Osteocyte (in vitro differentiated cells): Measurements from ENCODE around the gene FCMR. TPM values are rescaled to one million over a fixed set of nuclear protein-coding genes. Genes with fewer than 3 reads are reported as not detected.
"Not testable (repeated sequence)": the region's sequence is repeated elsewhere in the genome, so short reads cannot be mapped to it uniquely, and the experiment has no call there.

Source experiments
- DNase-seq: peaks from one replicate; pipeline ENCODE4 v3.0.0; 2021; ENCODE audit warnings: mixed read lengths; ENCODE audit not compliant: unreplicated experiment; ENCODE audit errors: extremely low spot score
- H3K27ac Mint-ChIP-seq: one replicate; pipeline ENCODE4 v1.8.0; 2021; ENCODE audit warnings: mild to moderate bottlenecking, mixed read lengths; ENCODE audit not compliant: unreplicated experiment
- H3K27me3 Mint-ChIP-seq: one replicate; pipeline ENCODE4 v1.8.0; 2021; ENCODE audit warnings: mixed read lengths; ENCODE audit not compliant: unreplicated experiment
- H3K36me3 Mint-ChIP-seq: one replicate; pipeline ENCODE4 v1.8.0; 2021; ENCODE audit warnings: mixed read lengths; ENCODE audit not compliant: unreplicated experiment
- H3K4me1 Mint-ChIP-seq: one replicate; pipeline ENCODE4 v1.8.0; 2021; ENCODE audit warnings: mixed read lengths; ENCODE audit not compliant: unreplicated experiment
- H3K4me3 Mint-ChIP-seq: one replicate; pipeline ENCODE4 v1.8.0; 2021; ENCODE audit warnings: mild to moderate bottlenecking, moderate library complexity, mixed read lengths; ENCODE audit not compliant: unreplicated experiment
- H3K9me3 Mint-ChIP-seq: one replicate; pipeline ENCODE4 v1.8.0; 2021; ENCODE audit warnings: mixed read lengths; ENCODE audit not compliant: unreplicated experiment
- total RNA-seq: library from RNA; stranded (reverse); gene quantifications from 2 replicates; pipeline ENCODE4 v1.2.1, GENCODE V29; 2021
- TF ChIP-seq, protein P1 (sequence below): fragments of 200-600 bp; sonication (generic); IDR thresholded peaks from 2 replicates; pipeline ENCODE4 v1.5.0; 2021; ENCODE audit warnings: antibody characterized with exemption, mild to moderate bottlenecking, moderate library complexity

FCMR gene
- total RNA-seq, 1 donor from 2014 or later, result not detected

DNA sequence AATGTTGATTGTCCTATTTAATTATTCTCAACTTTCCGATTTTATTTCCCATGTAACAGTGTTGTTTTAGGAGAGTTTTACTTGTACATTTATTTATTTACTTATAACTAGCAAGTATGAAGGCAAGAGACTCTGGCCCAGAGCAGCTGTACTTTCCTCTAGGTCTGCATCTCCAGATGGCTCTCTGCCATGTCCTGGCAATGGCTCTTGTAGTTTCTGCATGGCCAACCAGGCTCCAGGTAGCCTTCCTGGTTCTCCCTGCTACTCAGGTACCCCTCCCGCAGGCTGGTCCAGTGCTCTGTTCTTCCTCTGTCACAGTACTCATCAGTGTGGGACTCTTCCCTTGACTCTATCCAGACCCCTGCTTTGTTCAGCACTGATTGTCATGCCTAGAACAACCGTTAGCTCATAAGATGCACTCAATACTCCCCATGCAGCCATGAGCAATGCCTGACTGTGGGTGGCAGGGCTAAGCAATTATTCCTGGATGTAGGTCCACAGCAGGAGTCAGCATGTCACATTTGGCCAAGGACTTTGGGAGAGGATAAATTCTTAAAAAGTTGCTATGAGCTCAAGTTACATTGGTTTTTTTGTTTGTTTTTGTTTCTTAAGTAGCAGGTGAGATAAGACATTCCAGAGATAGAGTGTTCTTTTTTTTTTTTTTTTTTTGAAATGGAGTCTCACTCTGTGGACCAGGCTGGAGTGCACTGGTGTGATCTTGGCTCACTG lies 67.2 kb downstream of the FCMR start:
- no peaks in the 10 kb centered on the region for H3K36me3 Mint-ChIP-seq
- H3K27me3 Mint-ChIP-seq, result peaks cover 32% of the 10 kb centered on the region
- no peak overlapping the region for H3K4me3 Mint-ChIP-seq
- H3K27ac Mint-ChIP-seq, result no peak overlapping the region
- H3K4me1 Mint-ChIP-seq, result no peaks in the 10 kb centered on the region
- TF ChIP-seq, protein P1, sequence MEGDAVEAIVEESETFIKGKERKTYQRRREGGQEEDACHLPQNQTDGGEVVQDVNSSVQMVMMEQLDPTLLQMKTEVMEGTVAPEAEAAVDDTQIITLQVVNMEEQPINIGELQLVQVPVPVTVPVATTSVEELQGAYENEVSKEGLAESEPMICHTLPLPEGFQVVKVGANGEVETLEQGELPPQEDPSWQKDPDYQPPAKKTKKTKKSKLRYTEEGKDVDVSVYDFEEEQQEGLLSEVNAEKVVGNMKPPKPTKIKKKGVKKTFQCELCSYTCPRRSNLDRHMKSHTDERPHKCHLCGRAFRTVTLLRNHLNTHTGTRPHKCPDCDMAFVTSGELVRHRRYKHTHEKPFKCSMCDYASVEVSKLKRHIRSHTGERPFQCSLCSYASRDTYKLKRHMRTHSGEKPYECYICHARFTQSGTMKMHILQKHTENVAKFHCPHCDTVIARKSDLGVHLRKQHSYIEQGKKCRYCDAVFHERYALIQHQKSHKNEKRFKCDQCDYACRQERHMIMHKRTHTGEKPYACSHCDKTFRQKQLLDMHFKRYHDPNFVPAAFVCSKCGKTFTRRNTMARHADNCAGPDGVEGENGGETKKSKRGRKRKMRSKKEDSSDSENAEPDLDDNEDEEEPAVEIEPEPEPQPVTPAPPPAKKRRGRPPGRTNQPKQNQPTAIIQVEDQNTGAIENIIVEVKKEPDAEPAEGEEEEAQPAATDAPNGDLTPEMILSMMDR, result no peak
- DNase-seq, result no peak
- peaks cover 22% of the 10 kb centered on the region for H3K9me3 Mint-ChIP-seq

DNA sequence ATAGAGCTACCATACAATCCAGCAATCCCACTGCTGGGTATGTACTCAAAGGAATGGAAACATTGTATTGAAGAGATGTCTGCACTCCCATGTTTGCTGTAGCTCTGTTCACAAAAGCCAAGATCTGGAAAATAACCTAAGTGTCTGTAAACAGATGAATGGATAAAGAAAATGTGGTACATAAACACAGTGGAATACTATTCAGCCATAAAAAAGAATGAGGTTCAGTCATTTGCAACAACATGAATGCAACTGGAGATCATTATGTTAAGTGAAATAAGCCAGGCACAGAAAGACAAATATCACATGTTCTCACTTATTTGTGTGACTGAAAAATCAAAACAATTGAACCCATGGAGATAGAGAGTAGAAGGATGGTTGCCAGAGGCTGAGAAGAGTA lies 68.0 kb downstream of the FCMR start:
- not testable (repeated sequence) for H3K4me1 Mint-ChIP-seq
- H3K27me3 Mint-ChIP-seq, result peaks cover 36% of the 10 kb centered on the region

More for the DNA sequence above, 68.0 kb downstream of the FCMR start:
- DNase-seq, H3K4me3 Mint-ChIP-seq, H3K27ac Mint-ChIP-seq, H3K36me3 Mint-ChIP-seq: not testable (repeated sequence)
- peaks cover 22% of the 10 kb centered on the region for H3K9me3 Mint-ChIP-seq

Other genes with a start within 250 kb of the FCMR start
- gene MAPKAPK2, start 237.0 kb downstream of the FCMR start, total RNA-seq, result 62.4 and 67.5 TPM in 2 replicates
- gene IL19, start 151.2 kb downstream of the FCMR start, total RNA-seq, result not detected in 2 replicates
- not detected in 2 replicates for gene IL10, start 149.4 kb downstream of the FCMR start, total RNA-seq
- not detected in 2 replicates for gene IL20, start 56.3 kb downstream of the FCMR start, total RNA-seq
- not detected in 2 replicates for gene IL24, start 24.5 kb downstream of the FCMR start, total RNA-seq
- gene PIGR, start 24.5 kb upstream of the FCMR start, total RNA-seq, result not detected in 2 replicates
- gene FCAMR, start 48.5 kb upstream of the FCMR start, total RNA-seq, result not detected in 2 replicates
- gene C1orf116, start 110.8 kb upstream of the FCMR start, total RNA-seq, result not detected in 2 replicates
- 4.6 and 4.8 TPM in 2 replicates for gene YOD1, start 129.3 kb upstream of the FCMR start, total RNA-seq
- gene PFKFB2, start 131.3 kb upstream of the FCMR start, total RNA-seq, result 15.8 TPM in 2 replicates
- not detected in 2 replicates for gene C4BPB, start 166.9 kb upstream of the FCMR start, total RNA-seq
- gene C4BPA, start 182.3 kb upstream of the FCMR start, total RNA-seq, result not detected in 2 replicates